ENCODE data around the gene UTP20. TPM values are rescaled to one million over a fixed set of nuclear protein-coding genes. Genes with fewer than 3 reads are reported as not detected.
"Not testable (repeated sequence)": the region's sequence is repeated elsewhere in the genome, so short reads cannot be mapped to it uniquely, and the experiment has no call there.

Gene UTP20
- total RNA-seq, 1 donor from 2014 or later, result 8.0 TPM

GRCh38 chr12:101407436-101408345 lies 127.8 kb downstream of the UTP20 start, which contains the start of gene ARL1:
ARL1 (minus strand) TSS chr12:101407772; CDS start chr12:101407645, 127 bp downstream.
- H3K4me1 ChIP-seq, result peaks cover 0 to 3% of the 10 kb centered on the region in 2 donors
- H3K27ac ChIP-seq, result peak within 1 kb of the TSS; percentile 89 to 94
- DNase-seq (ENCODE audit: low spot score in 2 of 2), result peak; percentile 29 to 89
- no peak for TF ChIP-seq CTCF (IDR thresholded peaks at IDR 0.05)
- peak within 1 kb of the TSS; percentile 89 to 92 for H3K4me3 ChIP-seq
- no peaks in the 10 kb centered on the region for H3K9me3 ChIP-seq
- intact Hi-C loops (cut with DNase I), result loop anchor here (2.0 to 5.0 kb wide), 5 partner anchors 290 to 655 kb away; partner anchors contain the start of genes CHPT1, DRAM1, GNPTAB and WASHC3
- no peaks in the 10 kb centered on the region for H3K36me3 ChIP-seq
- H3K27me3 ChIP-seq, result no peaks in the 10 kb centered on the region

- H3K9me3 ChIP-seq; intact Hi-C loops (cut with DNase I); H3K4me3 ChIP-seq; H3K27ac ChIP-seq; H3K4me1 ChIP-seq; H3K27me3 ChIP-seq; H3K36me3 ChIP-seq; DNase-seq (ENCODE audit: low spot score in 2 of 2): not testable (repeated sequence)
Measured at GRCh38 chr12:101410169-101410568, 130.3 kb downstream of the UTP20 start.

- H3K4me3 ChIP-seq, result no peak overlapping the region
- H3K4me1 ChIP-seq, result no peaks in the 10 kb centered on the region
- H3K27me3 ChIP-seq, result no peaks in the 10 kb centered on the region
- TF ChIP-seq CTCF (IDR thresholded peaks at IDR 0.05), result peak; percentile 10 to 46 (median 42)
- no peak for DNase-seq (ENCODE audit: low spot score in 2 of 2)
- intact Hi-C loops (cut with DNase I), result no loop called here
- H3K36me3 ChIP-seq, result no peaks in the 10 kb centered on the region
- no peak overlapping the region for H3K27ac ChIP-seq
- no peaks in the 10 kb centered on the region for H3K9me3 ChIP-seq
Measured at GRCh38 chr12:101414533-101415119, 134.7 kb downstream of the UTP20 start.

- H3K27ac ChIP-seq, result no peak overlapping the region
- intact Hi-C loops (cut with DNase I), result no loop called here
- H3K36me3 ChIP-seq, result no peaks in the 10 kb centered on the region
- no peak for TF ChIP-seq CTCF (IDR thresholded peaks at IDR 0.05)
- no peaks in the 10 kb centered on the region for H3K4me1 ChIP-seq
- DNase-seq (ENCODE audit: low spot score in 2 of 2), result no peak
- no peak overlapping the region for H3K4me3 ChIP-seq
- no peaks in the 10 kb centered on the region for H3K9me3 ChIP-seq
- H3K27me3 ChIP-seq, result no peaks in the 10 kb centered on the region
Measured at GRCh38 chr12:101415228-101415627, 135.3 kb downstream of the UTP20 start.

- DNase-seq (ENCODE audit: low spot score in 2 of 2); intact Hi-C loops (cut with DNase I); H3K9me3 ChIP-seq; H3K4me1 ChIP-seq; H3K27ac ChIP-seq; H3K27me3 ChIP-seq; H3K36me3 ChIP-seq; H3K4me3 ChIP-seq: not testable (repeated sequence)
Measured at GRCh38 chr12:101422066-101422465, 142.2 kb downstream of the UTP20 start.

GRCh38 chr12:101424620-101425019 lies 144.7 kb downstream of the UTP20 start:
- Histone ChIP-seq H3K27me3 (no peaks in the 10 kb centered on the region), H3K36me3 (no peaks in the 10 kb centered on the region), H3K4me1 (no peaks in the 10 kb centered on the region), H3K27ac (no peak overlapping the region), H3K4me3 (no peak overlapping the region), H3K9me3 (no peaks in the 10 kb centered on the region)
- DNase-seq (ENCODE audit: low spot score in 2 of 2), result no peak
- no peak for TF ChIP-seq CTCF (IDR thresholded peaks at IDR 0.05)
- intact Hi-C loops (cut with DNase I), result no loop called here
